CD4-positive, alpha-beta T cell (primary cell): Measurements from ENCODE around the gene PEBP1. TPM values are rescaled to one million over a fixed set of nuclear protein-coding genes. Genes with fewer than 3 reads are reported as not detected.

ENCODE experiments used
- ATAC-seq: fragments of 200-7000 bp; cut with Tn5 transposase; one replicate; pipeline ENCODE4 v1.10.0; 2022; ENCODE audit warnings: mild to moderate bottlenecking; ENCODE audit not compliant: poor library complexity
- CTCF ChIA-PET: fragments of 350-600 bp; sonication (Branson Sonifier 250); formaldehyde crosslinking; loops from one replicate; lab custom pipeline; 2021; ENCODE audit warnings: antibody characterized with exemption, inconsistent platforms; lab: Charles Lee
- POLR2A ChIA-PET: fragments of 350-600 bp; sonication (Branson Sonifier 250); formaldehyde crosslinking; loops from one replicate; lab custom pipeline; 2021; ENCODE audit warnings: antibody characterized with exemption, inconsistent platforms; lab: Charles Lee
- DNase-seq, 14 experiments: peaks; one replicate each; pipeline ENCODE4 v3.0.0-alpha.2; 2013 to 2020; ENCODE audit warnings: mixed read lengths in 2 of 14
- H3K27ac ChIP-seq, 2 donors: one replicate each; pipeline versions ENCODE4 v1.5.1 to v1.7.0; 2013; ENCODE audit warnings: low read length in 2 of 2, low read depth in 1 of 2, mild to moderate bottlenecking in 1 of 2
- H3K27me3 ChIP-seq, 2 experiments: 1 replicate in 1 of 2; 2 replicates in 1 of 2; pipeline versions ENCODE4 v1.6.1 to v1.7.0; 2013; ENCODE audit warnings: low read length in 2 of 2, control low read depth in 1 of 2, mild to moderate bottlenecking in 1 of 2, moderate library complexity in 1 of 2; ENCODE audit not compliant: insufficient read depth in 2 of 2, control insufficient read depth in 1 of 2
- H3K36me3 ChIP-seq: one replicate; pipeline ENCODE4 v1.6.1; 2013; ENCODE audit warnings: low read length, control low read depth; ENCODE audit not compliant: insufficient read depth
- H3K4me1 ChIP-seq: one replicate; pipeline ENCODE4 v1.6.1; 2013; ENCODE audit warnings: low read length, control low read depth; ENCODE audit not compliant: insufficient read depth
- H3K4me3 ChIP-seq: one replicate; pipeline ENCODE4 v1.5.1; 2013; ENCODE audit warnings: mild to moderate bottlenecking, low read length, moderate library complexity
- H3K9me3 ChIP-seq, 2 experiments: 1 replicate in 1 of 2; 2 replicates in 1 of 2; pipeline versions ENCODE4 v1.6.1 to v1.7.0; 2013; ENCODE audit warnings: low read length in 2 of 2, mild to moderate bottlenecking in 2 of 2, control low read depth in 1 of 2, moderate library complexity in 1 of 2; ENCODE audit not compliant: control insufficient read depth in 1 of 2, insufficient read depth in 1 of 2
- H3K27ac Mint-ChIP-seq: one replicate; pipeline ENCODE4 v1.8.0; 2020; ENCODE audit warnings: mixed read lengths
- H3K27me3 Mint-ChIP-seq: one replicate; pipeline ENCODE4 v1.8.0; 2021; ENCODE audit warnings: mixed read lengths
- H3K36me3 Mint-ChIP-seq: one replicate; pipeline ENCODE4 v1.8.0; 2021; ENCODE audit warnings: low read depth, mixed read lengths
- H3K4me1 Mint-ChIP-seq: one replicate; pipeline ENCODE4 v1.8.0; 2021; ENCODE audit warnings: low read depth, mixed read lengths
- H3K4me3 Mint-ChIP-seq: one replicate; pipeline ENCODE4 v1.8.0; 2020; ENCODE audit warnings: mild to moderate bottlenecking, mixed read lengths
- H3K9me3 Mint-ChIP-seq: one replicate; pipeline ENCODE4 v1.8.0; 2020; ENCODE audit warnings: mixed read lengths
- CTCF ChIP-seq: fragments of 200-600 bp; IDR thresholded peaks from one replicate; pipeline ENCODE4 v1.8.0; 2022; ENCODE audit warnings: antibody characterized with exemption, mild to moderate bottlenecking
- intact Hi-C, 2 experiments: fragments of 100-400 bp; cut with DNase I in 1 of 2; cut with micrococcal nuclease in 1 of 2; formaldehyde crosslinking; loops; one replicate each; pipeline versions ENCODE4 v1.15.1 to v1.9.0; 2023 to 2025; cut with DNase I, micrococcal nuclease
- total RNA-seq, 174 experiments: library from RNA in 2 of 174; stranded (reverse) in 2 of 174; gene quantifications; one replicate each; pipeline ENCODE4 v1.2.3 and lab custom pipeline; 2021 to 2026

The PEBP1 gene
- total RNA-seq, 2 experiments from 2014 or later = 116 to 119 TPM

- H3K27ac ChIP-seq = no peak within 1 kb of the TSS
- Mint-ChIP-seq H3K9me3 (no peaks in the 10 kb centered on the region), H3K36me3 (no peaks in the 10 kb centered on the region), H3K27me3 (peaks cover 32% of the 10 kb centered on the region), H3K27ac (no peak within 1 kb of the TSS), H3K4me3 (peak within 1 kb of the TSS; percentile 93), H3K4me1 (peaks cover 10% of the 10 kb centered on the region)
- no peaks in the 10 kb centered on the region for H3K36me3 ChIP-seq
- ChIA-PET CTCF (interaction anchor here (0.7 to 1.4 kb wide), 2 partner anchors 39 to 48 kb away, joined by 3 to 6 read pairs; no protein-coding TSS in a partner anchor), POLR2A (interaction anchor here (0.6 kb wide), 1 partner anchor 19 kb away, joined by 3 read pairs; no protein-coding TSS in a partner anchor)
- TF ChIP-seq CTCF = no peak
- peaks cover 15% of the 10 kb centered on the region for H3K4me1 ChIP-seq
- peak within 1 kb of the TSS; percentile 56 for H3K4me3 ChIP-seq
- H3K27me3 ChIP-seq = peaks cover 14 to 17% of the 10 kb centered on the region in 2 experiments
- H3K9me3 ChIP-seq = peaks cover 0 to 8% of the 10 kb centered on the region in 2 experiments
- intact Hi-C loops = no loop called here
- DNase-seq (peak in 10 of 14 experiments; percentile 2 to 36 (median 14)), ATAC-seq (peak; percentile 56)
These were observed 32.1 kb upstream of the PEBP1 start, which contains the start of gene VSIG10 for GRCh38 chr12:118103601-118104382. Gene VSIG10 (minus strand): TSS chr12:118104011. CDS start chr12:118103671, 340 bp downstream.

GRCh38 chr12:118107011-118107410 is 28.9 kb upstream of the PEBP1 start:
- H3K27me3 Mint-ChIP-seq = peaks cover 25% of the 10 kb centered on the region
- CTCF ChIA-PET = no interaction called here
- intact Hi-C loops = no loop called here
- H3K9me3 ChIP-seq = peaks cover 0 to 8% of the 10 kb centered on the region in 2 experiments
- H3K27ac Mint-ChIP-seq = no peak overlapping the region
- no peaks in the 10 kb centered on the region for H3K36me3 Mint-ChIP-seq
- no peak for DNase-seq
- POLR2A ChIA-PET = no interaction called here
- no peak overlapping the region for H3K4me3 ChIP-seq
- H3K4me1 Mint-ChIP-seq = peaks cover 10% of the 10 kb centered on the region
- H3K36me3 ChIP-seq = no peaks in the 10 kb centered on the region
- ATAC-seq = no peak
- H3K27ac ChIP-seq = no peak overlapping the region
- TF ChIP-seq CTCF = no peak
- H3K27me3 ChIP-seq = peaks cover 14 to 15% of the 10 kb centered on the region in 2 experiments
- H3K4me3 Mint-ChIP-seq = no peak overlapping the region
- peaks cover 15% of the 10 kb centered on the region for H3K4me1 ChIP-seq
- H3K9me3 Mint-ChIP-seq = no peaks in the 10 kb centered on the region

GRCh38 chr12:118107694-118108093 is 28.2 kb upstream of the PEBP1 start:
- Mint-ChIP-seq H3K27me3 (peaks cover 22% of the 10 kb centered on the region), H3K4me1 (peaks cover 10% of the 10 kb centered on the region), H3K27ac (no peak overlapping the region), H3K36me3 (no peaks in the 10 kb centered on the region), H3K9me3 (no peaks in the 10 kb centered on the region), H3K4me3 (no peak overlapping the region)
- peaks cover 8 to 14% of the 10 kb centered on the region in 2 experiments for H3K27me3 ChIP-seq
- intact Hi-C loops = no loop called here
- no peak overlapping the region for H3K4me3 ChIP-seq
- ATAC-seq (no peak), DNase-seq (no peak)
- H3K4me1 ChIP-seq = peaks cover 15% of the 10 kb centered on the region
- ChIA-PET POLR2A (no interaction called here), CTCF (no interaction called here)
- no peaks in the 10 kb centered on the region for H3K36me3 ChIP-seq
- H3K9me3 ChIP-seq = peaks cover 0 to 8% of the 10 kb centered on the region in 2 experiments
- no peak overlapping the region for H3K27ac ChIP-seq
- TF ChIP-seq CTCF = no peak
